H1 (cell line): Measurements from ENCODE around the gene ITGA6. TPM values are rescaled to one million over a fixed set of nuclear protein-coding genes. Genes with fewer than 3 reads are reported as not detected.

Experiments
- CTCF ChIA-PET: fragments of 300-600 bp; sonication (Branson Sonifier 250); formaldehyde crosslinking; loops from one replicate; lab custom pipeline; 2021; ENCODE audit not compliant: partially characterized antibody; lab: Charles Lee
- POLR2A ChIA-PET: fragments of 300-600 bp; sonication (Branson Sonifier 250); formaldehyde crosslinking; loops from one replicate; lab custom pipeline; 2021; ENCODE audit warnings: inconsistent platforms; ENCODE audit not compliant: partially characterized antibody; lab: Charles Lee
- DNase-seq, 2 experiments: peaks; one replicate each; pipeline versions ENCODE4 v3.0.0 to v3.0.0-alpha.2; 2010 to 2022; ENCODE audit warnings: low spot score in 2 of 2, low read depth in 1 of 2, mixed read lengths in 1 of 2
- FAIRE-seq: peaks from 2 replicates; lab custom pipeline; 2011; peaks lifted over from hg19 to GRCh38; lab: Jason Lieb, UNC
- H2AFZ ChIP-seq: 2 replicates; pipeline ENCODE4 v1.8.1; 2012; ENCODE audit warnings: low read length, inconsistent platforms
- H2AK5ac ChIP-seq: 2 replicates; pipeline ENCODE4 v1.6.1; 2013; ENCODE audit warnings: low read depth, low read length
- H2BK120ac ChIP-seq: replicated peaks from 2 replicates; pipeline ENCODE3; 2013; ENCODE audit warnings: low read depth, low read length, inconsistent platforms
- H2BK12ac ChIP-seq: 2 replicates; pipeline ENCODE4 v1.6.1; 2013; ENCODE audit warnings: low read depth, low read length
- H2BK15ac ChIP-seq: 2 replicates; pipeline ENCODE4 v1.6.1; 2013; ENCODE audit warnings: low read length
- H2BK20ac ChIP-seq: 2 replicates; pipeline ENCODE4 v1.6.1; 2013; ENCODE audit warnings: low read length
- H2BK5ac ChIP-seq: 2 replicates; pipeline ENCODE4 v1.6.1; 2013; ENCODE audit warnings: low read depth, low read length
- H3K14ac ChIP-seq: 2 replicates; pipeline ENCODE4 v1.6.1; 2013; ENCODE audit warnings: inconsistent platforms; ENCODE audit not compliant: insufficient read length
- H3K18ac ChIP-seq: 2 replicates; pipeline ENCODE4 v1.6.1; 2013; ENCODE audit warnings: low read length; ENCODE audit errors: extremely low read depth
- H3K23ac ChIP-seq: 2 replicates; pipeline ENCODE4 v1.6.1; 2013; ENCODE audit warnings: inconsistent platforms; ENCODE audit not compliant: insufficient read length
- H3K23me2 ChIP-seq: 2 replicates; pipeline ENCODE4 v1.6.1; 2013; ENCODE audit warnings: low read depth, low read length
- H3K27ac ChIP-seq: 2 replicates; pipeline ENCODE4 v1.6.1; 2011; ENCODE audit warnings: low read depth, low read length, inconsistent platforms
- H3K27me3 ChIP-seq, 4 experiments: replicated peaks in 1 of 4; 1 replicate in 1 of 4; 2 replicates in 3 of 4; pipeline versions ENCODE4 v1.6.1 to v1.8.1; 2011 to 2013; ENCODE audit warnings: low read length in 3 of 4, mild to moderate bottlenecking in 3 of 4, inconsistent platforms in 2 of 4, mixed read lengths in 2 of 4, moderate library complexity in 1 of 4; ENCODE audit not compliant: control insufficient read depth in 3 of 4, insufficient read depth in 3 of 4; ENCODE audit errors: extremely low read depth in 1 of 4
- H3K36me3 ChIP-seq, 4 experiments: 2 replicates each; pipeline versions ENCODE4 v1.6.1 to v1.8.1; 2011 to 2013; ENCODE audit warnings: mild to moderate bottlenecking in 4 of 4, low read length in 3 of 4, moderate library complexity in 2 of 4, control low read depth in 1 of 4, inconsistent platforms in 1 of 4; ENCODE audit not compliant: insufficient read depth in 4 of 4, control insufficient read depth in 2 of 4
- H3K4ac ChIP-seq: replicated peaks from 2 replicates; pipeline ENCODE3; 2013; ENCODE audit warnings: low read length, low read depth, mixed read lengths, inconsistent platforms; ENCODE audit not compliant: insufficient read length
- H3K4me1 ChIP-seq, 4 experiments: replicated peaks in 1 of 4; 1 replicate in 1 of 4; 2 replicates in 3 of 4; pipeline versions ENCODE4 v1.6.1 to v1.8.1; 2011 to 2013; ENCODE audit warnings: low read length in 3 of 4, inconsistent platforms in 2 of 4, mixed read lengths in 1 of 4; ENCODE audit not compliant: insufficient read depth in 4 of 4, control insufficient read depth in 3 of 4
- H3K4me2 ChIP-seq, 2 experiments: 2 replicates each; pipeline versions ENCODE4 v1.6.1 to v1.8.1; 2011 to 2013; ENCODE audit warnings: low read depth in 2 of 2, low read length in 2 of 2, control low read depth in 1 of 2, inconsistent platforms in 1 of 2, mild to moderate bottlenecking in 1 of 2; ENCODE audit not compliant: insufficient read depth in 1 of 2
- H3K4me3 ChIP-seq, 4 experiments: fragments of 200-600, 300-600 bp in 1 of 4; sonication (generic), shearing (Covaris generic), sonication (Bioruptor Twin) in 1 of 4; 2 replicates each; pipeline versions ENCODE4 v1.5.1 to v1.8.1; 2011 to 2016; ENCODE audit warnings: low read length in 4 of 4, low read depth in 3 of 4, control low read depth in 2 of 4, inconsistent platforms in 2 of 4, mild to moderate bottlenecking in 2 of 4, mixed read lengths in 1 of 4, moderate library complexity in 1 of 4; ENCODE audit not compliant: insufficient read depth in 2 of 4; ENCODE audit errors: extremely low read depth in 1 of 4
- H3K56ac ChIP-seq: replicated peaks from 2 replicates; pipeline ENCODE3; 2013; ENCODE audit warnings: low read depth, mild to moderate bottlenecking, mixed read lengths, low read length, inconsistent platforms; ENCODE audit not compliant: insufficient read length
- H3K79me1 ChIP-seq: 2 replicates; pipeline ENCODE4 v1.6.1; 2013; ENCODE audit warnings: low read depth, low read length, control low read depth
- H3K79me2 ChIP-seq, 2 experiments: 2 replicates each; pipeline versions ENCODE4 v1.6.1 to v1.8.1; 2012 to 2013; ENCODE audit warnings: low read length in 2 of 2, mild to moderate bottlenecking in 2 of 2, inconsistent platforms in 1 of 2; ENCODE audit not compliant: insufficient read depth in 2 of 2, control insufficient read depth in 1 of 2
- H3K9ac ChIP-seq, 4 experiments: replicated peaks in 1 of 4; 1 replicate in 1 of 4; 2 replicates in 3 of 4; pipeline versions ENCODE4 v1.6.1 to v1.8.1; 2011 to 2013; ENCODE audit warnings: low read depth in 3 of 4, low read length in 3 of 4, control low read depth in 2 of 4, mild to moderate bottlenecking in 2 of 4, moderate library complexity in 2 of 4, inconsistent platforms in 1 of 4; ENCODE audit errors: extremely low read depth in 1 of 4
- H3K9me3 ChIP-seq, 2 experiments: 2 replicates each; pipeline versions ENCODE4 v1.6.1 to v1.8.1; 2012 to 2013; ENCODE audit warnings: mild to moderate bottlenecking in 2 of 2, moderate library complexity in 2 of 2, control low read depth in 1 of 2, inconsistent platforms in 1 of 2, low read depth in 1 of 2, low read length in 1 of 2, mixed read lengths in 1 of 2; ENCODE audit not compliant: insufficient read depth in 2 of 2
- H4K20me1 ChIP-seq, 2 experiments: replicated peaks in 1 of 2; 2 replicates each; pipeline versions ENCODE3 to v1.8.1; 2011 to 2013; ENCODE audit warnings: inconsistent platforms in 2 of 2, low read length in 2 of 2, mild to moderate bottlenecking in 1 of 2; ENCODE audit not compliant: insufficient read depth in 2 of 2, control insufficient read depth in 1 of 2
- H4K5ac ChIP-seq: 2 replicates; pipeline ENCODE4 v1.6.1; 2013; ENCODE audit warnings: low read length, low read depth, mixed read lengths, inconsistent platforms; ENCODE audit not compliant: insufficient read length
- H4K8ac ChIP-seq: 2 replicates; pipeline ENCODE4 v1.8.0; 2013; ENCODE audit warnings: mild to moderate bottlenecking, moderate library complexity, low read length, inconsistent platforms; ENCODE audit not compliant: insufficient read depth; ENCODE audit errors: extremely low read depth
- H4K91ac ChIP-seq: replicated peaks from 2 replicates; pipeline ENCODE3; 2013; ENCODE audit warnings: low read length, mixed read lengths, inconsistent platforms; ENCODE audit not compliant: insufficient read length
- BCL11A ChIP-seq, 2 experiments: IDR thresholded peaks; one replicate each; pipeline ENCODE4 v1.6.1; 2011; ENCODE audit warnings: low read depth in 2 of 2, low read length in 2 of 2, mild to moderate bottlenecking in 2 of 2
- EP300 ChIP-seq, 2 experiments: IDR thresholded peaks; 1 replicate in 1 of 2; 2 replicates in 1 of 2; pipeline ENCODE4 v1.6.1; 2011 to 2012; ENCODE audit warnings: low read depth in 2 of 2, low read length in 2 of 2, mild to moderate bottlenecking in 2 of 2, borderline replicate concordance in 1 of 2, inconsistent platforms in 1 of 2, moderate library complexity in 1 of 2
- KDM4A ChIP-seq: IDR thresholded peaks from one replicate; pipeline ENCODE4 v1.7.1; 2012; ENCODE audit warnings: low read depth, mild to moderate bottlenecking, moderate library complexity, low read length, inconsistent platforms; ENCODE audit not compliant: severe bottlenecking
- SP2 ChIP-seq: IDR thresholded peaks from 2 replicates; pipeline ENCODE4 v1.6.1; 2012; ENCODE audit warnings: mild to moderate bottlenecking, low read length, inconsistent platforms
- TCF12 ChIP-seq: IDR thresholded peaks from 2 replicates; pipeline ENCODE4 v1.6.1; 2011; ENCODE audit warnings: low read depth, mild to moderate bottlenecking, low read length
- WGBS, 2 experiments: shearing (Covaris generic) in 1 of 2; methylation state at CpG; one replicate each; pipeline versions ENCODE4 v1.1.6 to v1.1.7; 2013 to 2015; ENCODE audit warnings: low lambda C conversion rate in 2 of 2, mixed read lengths in 2 of 2, inconsistent platforms in 1 of 2, low coverage in 1 of 2, missing lambda C conversion rate in 1 of 2; ENCODE audit not compliant: insufficient replicate concordance in 2 of 2, insufficient coverage in 1 of 2, insufficient read length in 1 of 2; ENCODE audit errors: extremely low coverage in 1 of 2, missing lambda C conversion rate in 1 of 2; 5-methylcytosine and 5-hydroxymethylcytosine counted together
- polyA plus RNA-seq, 7 experiments: library from polyadenylated mRNA; depleted of rRNA in 3 of 7; stranded (reverse) in 5 of 7; unstranded in 2 of 7; fragments of >200 nt in 5 of 7; fragments of 200-250 nt in 2 of 7; gene quantifications; 1 replicate in 5 of 7; 2 replicates in 1 of 7; 4 replicates in 1 of 7; pipeline versions ENCODE4 v1.2.1 to v1.2.3, GENCODE V29; 2011 to 2013; ENCODE audit warnings: missing spikeins in 2 of 7, mixed read lengths in 2 of 7
- total RNA-seq: library from RNA; stranded (reverse); fragmentation: NEBNext Ultra II Directional; extraction: Animal tissue kit (Norgen Biotek cat#: 25700); gene quantifications from 2 replicates; pipeline ENCODE4 v1.2.1, GENCODE V29; 2021
- TF ChIP-seq, protein P1 (sequence below): IDR thresholded peaks from 2 replicates; pipeline ENCODE4 v1.6.1; 2012; ENCODE audit warnings: low read length, inconsistent platforms

ITGA6 gene
- total and polyA plus RNA-seq, 2 of the 8 experiments (the other 6 are each of a cell fraction or from before 2014, with no cell fraction given), result 26.9 to 118 TPM

DNA sequence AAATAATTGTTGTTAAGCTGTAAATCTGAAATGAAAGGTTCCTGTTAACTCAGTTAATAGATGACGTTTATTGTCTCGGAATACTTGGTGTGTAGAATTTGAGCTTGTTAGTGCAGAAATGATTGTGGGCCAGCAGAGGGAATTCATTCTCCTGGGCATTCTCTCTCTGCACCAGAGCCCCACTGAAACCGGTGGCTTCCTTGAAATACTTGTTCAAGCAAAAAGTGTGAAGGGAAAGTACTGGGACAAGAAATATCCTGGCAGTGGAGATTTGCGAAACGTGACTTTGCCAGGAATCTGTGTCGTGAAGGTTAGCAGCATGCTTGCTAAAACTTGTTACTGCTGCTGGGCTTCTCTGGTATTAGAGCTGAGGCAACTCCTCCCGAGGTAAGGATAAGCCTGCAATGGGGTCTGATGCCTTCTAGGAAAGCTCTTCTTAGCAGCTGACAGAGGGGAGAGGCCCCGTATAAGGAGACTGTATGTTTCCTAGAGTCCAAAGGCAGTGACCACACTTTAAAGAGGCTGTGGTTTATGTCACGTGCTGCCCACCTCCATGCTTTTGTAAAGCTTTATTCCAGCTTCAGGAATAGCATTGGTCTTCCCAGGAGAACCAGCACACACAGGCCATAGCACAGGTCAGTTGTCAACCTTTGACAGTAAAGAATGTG is 2.0 kb downstream of the ITGA6 start:
- Histone ChIP-seq H3K4me2 (peak overlapping the region; percentile 93 to 95), H3K23ac (no peak overlapping the region), H2BK15ac (no peak overlapping the region), H2AK5ac (0 out of 2 replicates have a peak overlapping the region, but pooled peaks have one; percentile 30), H2BK5ac (no peak overlapping the region), H3K23me2 (peaks cover 11% of the 10 kb centered on the region), H4K5ac (no peak overlapping the region), H3K79me2 (peaks cover 23 to 69% of the 10 kb centered on the region in 2 experiments), H3K9me3 (no peaks in the 10 kb centered on the region), H4K91ac (no peak overlapping the region), H3K4ac (no peak overlapping the region), H3K56ac (no peak overlapping the region), H3K4me3 (peak overlapping the region; percentile 78 to 88 (median 84)), H3K4me1 (peaks cover 5 to 34% (median 25%) of the 10 kb centered on the region in 4 experiments; a peak in 5 of 7 replicates), H3K36me3 (no peaks in the 10 kb centered on the region; a peak in 1 of 8 replicates), H2BK120ac (no peak overlapping the region), H2AFZ (no peak overlapping the region), H3K27me3 (peaks cover 0 to 3% (median 1%) of the 10 kb centered on the region in 4 experiments; a peak in 3 of 7 replicates), H3K9ac (peak overlapping the region in 1 of 4 experiments; percentile 62; a peak in 2 of 7 replicates), H2BK12ac (0 out of 2 replicates have a peak overlapping the region, but pooled peaks have one; percentile 1), H3K14ac (no peak overlapping the region), H3K18ac (no peak overlapping the region), H3K79me1 (peaks cover 20% of the 10 kb centered on the region), H4K8ac (no peak overlapping the region), H2BK20ac (no peak overlapping the region), H3K27ac (no peak overlapping the region), H4K20me1 (peaks cover 5 to 22% of the 10 kb centered on the region in 2 experiments)
- FAIRE-seq (no peak), DNase-seq (no peak)
- ChIA-PET POLR2A (interaction anchor here (0.6 to 4.7 kb wide), 11 partner anchors 10 to 187 kb away, joined by 3 to 33 read pairs (median 3); no protein-coding TSS in a partner anchor), CTCF (interaction anchor here (0.7 to 36.1 kb wide), 8 partner anchors 24 to 302 kb away, joined by 3 to 634 read pairs (median 3); no protein-coding TSS in a partner anchor)
- WGBS, 2 experiments, result 61% methylated on average over 9 of the region's 9 CpGs; no CpG with 5 or more reads in 1 of the 2 experiments
- TF ChIP-seq, protein P1, sequence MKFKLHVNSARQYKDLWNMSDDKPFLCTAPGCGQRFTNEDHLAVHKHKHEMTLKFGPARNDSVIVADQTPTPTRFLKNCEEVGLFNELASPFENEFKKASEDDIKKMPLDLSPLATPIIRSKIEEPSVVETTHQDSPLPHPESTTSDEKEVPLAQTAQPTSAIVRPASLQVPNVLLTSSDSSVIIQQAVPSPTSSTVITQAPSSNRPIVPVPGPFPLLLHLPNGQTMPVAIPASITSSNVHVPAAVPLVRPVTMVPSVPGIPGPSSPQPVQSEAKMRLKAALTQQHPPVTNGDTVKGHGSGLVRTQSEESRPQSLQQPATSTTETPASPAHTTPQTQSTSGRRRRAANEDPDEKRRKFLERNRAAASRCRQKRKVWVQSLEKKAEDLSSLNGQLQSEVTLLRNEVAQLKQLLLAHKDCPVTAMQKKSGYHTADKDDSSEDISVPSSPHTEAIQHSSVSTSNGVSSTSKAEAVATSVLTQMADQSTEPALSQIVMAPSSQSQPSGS, result no peak
- TF ChIP-seq TCF12 (no peak), EP300 (IDR thresholded peaks at IDR 0.05; ENCODE audit: borderline replicate concordance in 1 of 2, low read depth in 2 of 2, low read length in 2 of 2) (no peak), BCL11A (IDR thresholded peaks at IDR 0.05; ENCODE audit: low read depth in 2 of 2, low read length in 2 of 2) (no peak), KDM4A (no peak), SP2 (no peak)
